Thyroid gland (tissue), 4 donors: ENCODE measurements around the gene SPINT2.

Experiments
- CTCF ChIP-seq, 6 experiments: fragments of 200-600 bp in 3 of 6; fragments of 450-650 bp in 3 of 6; sonication (generic) in 3 of 6; IDR thresholded peaks; one replicate each; pipeline ENCODE4 v1.5.1; 2016 to 2019; ENCODE audit warnings: antibody characterized with exemption in 6 of 6, mild to moderate bottlenecking in 2 of 6, inconsistent platforms in 1 of 6, moderate library complexity in 1 of 6
- POLR2A ChIP-seq, 2 donors: fragments of 450-650 bp; IDR thresholded peaks; one replicate each; pipeline ENCODE4 v1.6.1; 2017; ENCODE audit warnings: antibody characterized with exemption in 2 of 2, mild to moderate bottlenecking in 2 of 2, moderate library complexity in 1 of 2

DNA sequence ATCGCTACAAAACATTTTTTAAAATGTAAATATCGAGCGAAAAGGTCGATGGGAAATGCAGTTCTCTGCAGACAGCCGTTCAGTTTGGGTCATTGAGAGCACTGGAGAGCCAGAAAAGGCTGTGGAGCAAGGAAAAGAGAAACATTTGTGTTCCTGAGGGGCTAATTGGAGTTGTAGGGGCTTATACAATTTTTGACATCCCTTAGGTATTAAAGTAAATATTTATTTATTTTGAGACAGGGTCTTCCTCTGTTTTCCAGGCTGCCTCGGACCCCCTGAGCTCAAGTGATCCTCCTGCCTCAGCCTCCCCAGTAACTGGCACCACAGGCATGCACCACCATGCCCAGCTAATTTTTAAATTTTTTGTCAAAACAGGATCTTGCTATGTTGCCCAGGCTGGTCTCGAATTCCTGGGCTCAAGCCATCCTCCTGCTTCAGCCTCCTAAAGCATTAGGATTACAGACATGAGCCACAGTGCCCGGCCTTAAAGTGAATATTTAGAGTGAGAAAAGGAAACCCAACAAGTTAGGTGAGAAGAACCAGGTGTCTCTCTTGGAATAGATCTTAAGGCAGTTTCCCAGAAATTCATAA is 52.2 kb downstream of the SPINT2 start:
- TF ChIP-seq CTCF (IDR thresholded peaks at IDR 0.05) (no peak), POLR2A (IDR thresholded peaks at IDR 0.05) (no peak)
